Lung (tissue), 12 donors: ENCODE data around the gene AUH. TPM values are rescaled to one million over a fixed set of nuclear protein-coding genes. Genes with fewer than 3 reads are reported as not detected.
"Not testable (repeated sequence)": the region's sequence is repeated elsewhere in the genome, so short reads cannot be mapped to it uniquely, and the experiment has no call there.

Source experiments
- ATAC-seq: fragments of 200-7000 bp; cut with Tn5 transposase; one replicate; pipeline ENCODE4 v1.9.1; 2020; ENCODE audit warnings: moderate number of reproducible peaks; ENCODE audit not compliant: insufficient read depth, low FRiP score
- DNase-seq, 3 donors: peaks; one replicate each; pipeline ENCODE4 v3.0.0-alpha.2; 2013 to 2017
- H3K27ac ChIP-seq, 2 donors: one replicate each; pipeline ENCODE4 v1.5.1; 2013; ENCODE audit warnings: mild to moderate bottlenecking in 2 of 2, moderate library complexity in 2 of 2, control low read depth in 1 of 2, inconsistent platforms in 1 of 2, low read depth in 1 of 2, low read length in 1 of 2
- H3K27me3 ChIP-seq, 3 donors: one replicate each; pipeline ENCODE4 v1.5.1; 2013; ENCODE audit warnings: low read length in 2 of 3; ENCODE audit not compliant: control insufficient read depth in 3 of 3, insufficient read depth in 3 of 3
- H3K36me3 ChIP-seq, 4 donors: one replicate each; pipeline ENCODE4 v1.5.1; 2013; ENCODE audit warnings: low read length in 4 of 4, mild to moderate bottlenecking in 1 of 4, moderate library complexity in 1 of 4; ENCODE audit not compliant: control insufficient read depth in 4 of 4, insufficient read depth in 4 of 4
- H3K4me1 ChIP-seq, 5 donors: one replicate each; pipeline ENCODE4 v1.5.1; 2013; ENCODE audit warnings: low read length in 5 of 5, mild to moderate bottlenecking in 2 of 5, moderate library complexity in 1 of 5; ENCODE audit not compliant: control insufficient read depth in 5 of 5, insufficient read depth in 5 of 5
- H3K4me3 ChIP-seq: one replicate; pipeline ENCODE4 v1.5.1; 2013; ENCODE audit warnings: mild to moderate bottlenecking, control low read depth, moderate library complexity
- H3K9ac ChIP-seq, 2 donors: one replicate each; pipeline ENCODE4 v1.5.1; 2013; ENCODE audit warnings: low read length in 2 of 2, control low read depth in 1 of 2; ENCODE audit not compliant: insufficient read depth in 1 of 2
- H3K9me3 ChIP-seq, 4 donors: one replicate each; pipeline ENCODE4 v1.5.1; 2013; ENCODE audit warnings: low read length in 3 of 4, mild to moderate bottlenecking in 1 of 4, moderate library complexity in 1 of 4; ENCODE audit not compliant: control insufficient read depth in 4 of 4, insufficient read depth in 3 of 4
- CTCF ChIP-seq: IDR thresholded peaks from 2 replicates; pipeline ENCODE4 v1.5.1; 2012; ENCODE audit warnings: mild to moderate bottlenecking; ENCODE audit errors: control extremely low read depth, extremely low read depth
- WGBS, 2 donors: extraction: QIAGEN DNeasy Blood & Tissue Kit; methylation state at CpG; one replicate each; pipeline ENCODE4 v1.1.7; 2013; 5-methylcytosine and 5-hydroxymethylcytosine counted together
- polyA plus RNA-seq, 2 donors: library from polyadenylated mRNA; stranded (reverse); fragments of 200-250 nt; gene quantifications; one replicate each; pipeline ENCODE4 v1.2.1, GENCODE V29; 2013
- total RNA-seq, 2 donors: library from RNA; depleted of rRNA in 1 of 2; stranded (reverse); fragments of >200 nt in 1 of 2; gene quantifications; one replicate each; pipeline ENCODE4 v1.2.1, GENCODE V29; 2014 to 2021
- donor health status: control.
- donor health status: control.
- donor health status: Bipolar disorder and iron deficiency.
- donor health status: healthy.
- donor health status: DM: yes; HTN: yes; CAD: no.

The AUH gene
- total and polyA plus RNA-seq, 4 donors = 10.5 to 76.8 (median 16.2) TPM

GRCh38 chr9:91376239-91376638 lies 14.5 kb upstream of the AUH start:
- no peaks in the 10 kb centered on the region for H3K9me3 ChIP-seq
- peaks cover 0 to 16% (median 2%) of the 10 kb centered on the region in 5 donors for H3K4me1 ChIP-seq
- no peak overlapping the region for H3K27ac ChIP-seq
- H3K36me3 ChIP-seq = no peaks in the 10 kb centered on the region
- no peaks in the 10 kb centered on the region for H3K27me3 ChIP-seq
- whole genome bisulfite sequencing, 2 donors = 41 to 51% methylated on average over 4 of the region's 4 CpGs
- TF ChIP-seq CTCF = no peak
- DNase-seq = peak in 2 of 3 donors; percentile 34 to 53
- no peak overlapping the region for H3K4me3 ChIP-seq
- no peak for ATAC-seq
- no peak overlapping the region for H3K9ac ChIP-seq

- Histone ChIP-seq H3K27ac (no peak overlapping the region), H3K4me3 (no peak overlapping the region), H3K9me3 (no peaks in the 10 kb centered on the region), H3K36me3 (no peaks in the 10 kb centered on the region), H3K4me1 (peaks cover 0 to 11% (median 2%) of the 10 kb centered on the region in 5 donors), H3K27me3 (no peaks in the 10 kb centered on the region), H3K9ac (no peak overlapping the region)
- WGBS, 2 donors = 39 to 48% methylated on average over 3 of the region's 3 CpGs
- ATAC-seq (no peak), DNase-seq (peak in 2 of 3 donors; percentile 4 to 24)
- no peak for TF ChIP-seq CTCF
Observed at GRCh38 chr9:91374939-91375338, 13.2 kb upstream of the AUH start.

GRCh38 chr9:91371894-91372293 lies 10.2 kb upstream of the AUH start:
- Histone ChIP-seq H3K4me3 (no peak overlapping the region), H3K4me1 (peaks cover 0 to 4% (median 0%) of the 10 kb centered on the region in 5 donors), H3K36me3 (no peaks in the 10 kb centered on the region), H3K27me3 (no peaks in the 10 kb centered on the region), H3K27ac (no peak overlapping the region), H3K9me3 (no peaks in the 10 kb centered on the region), H3K9ac (no peak overlapping the region)
- no peak for ATAC-seq
- TF ChIP-seq CTCF = no peak
- DNase-seq = no peak
- WGBS, 2 donors = 38 to 73% methylated on average over 1 of the region's 1 CpG

- WGBS, 2 donors = 81 to 83% methylated on average over 3 of the region's 3 CpGs
- H3K27ac ChIP-seq, H3K4me3 ChIP-seq, H3K36me3 ChIP-seq, H3K27me3 ChIP-seq, H3K9ac ChIP-seq, H3K4me1 ChIP-seq, ATAC-seq, H3K9me3 ChIP-seq, DNase-seq: not testable (repeated sequence)
Observed at GRCh38 chr9:91370006-91370405, 8.3 kb upstream of the AUH start.
